ENCODE data around the gene SAMD3.

Gene SAMD3

GRCh38 chr6:130252527-130253237 is 29.9 kb upstream of the SAMD3 start:
- no peak overlapping the region for H3K27ac ChIP-seq (ENCODE audit: low read depth, low read length)
- TF ChIP-seq CTCF (IDR thresholded peaks at IDR 0.05; ENCODE audit: low read depth, low read length, poor library complexity, severe bottlenecking) (no peak), EZH2phosphoT487 (IDR thresholded peaks at IDR 0.05; ENCODE audit: borderline replicate concordance, low read length) (no peak)
- no peaks in the 10 kb centered on the region for H3K9me2 ChIP-seq (replicated peaks; ENCODE audit: control insufficient read depth, low read length)

DNA sequence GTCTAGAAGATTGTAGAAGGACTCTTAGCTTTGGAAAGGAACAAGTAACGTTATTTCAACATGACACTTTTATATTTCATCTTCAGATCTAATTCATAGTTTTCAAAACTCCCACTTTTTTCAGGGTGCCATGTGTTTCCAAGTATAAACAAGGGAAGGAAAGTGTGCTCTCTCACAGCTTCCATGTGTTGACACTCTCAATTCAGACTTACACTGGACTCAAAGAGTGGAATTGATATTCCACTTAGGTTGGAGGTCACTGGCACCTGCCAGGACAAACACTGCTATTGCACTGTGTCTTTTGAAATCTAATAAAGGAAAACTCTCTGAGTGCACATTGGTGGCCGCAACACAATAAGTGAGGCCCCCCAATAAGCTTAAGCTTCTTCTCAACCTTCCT is 22.5 kb upstream of the SAMD3 start:
- H3K79me2 ChIP-seq (ENCODE audit: control insufficient read depth, low read length) = no peaks in the 10 kb centered on the region
- H3K36me3 ChIP-seq (ENCODE audit: control insufficient read depth, low read length) = no peaks in the 10 kb centered on the region
- no peaks in the 10 kb centered on the region for H3K27me3 ChIP-seq (ENCODE audit: control insufficient read depth, low read length)
- H3K4me3 ChIP-seq (ENCODE audit: low read length) = no peak overlapping the region
- TF ChIP-seq CTCF (IDR thresholded peaks at IDR 0.05; ENCODE audit: low read depth, low read length, poor library complexity, severe bottlenecking) (no peak), EZH2phosphoT487 (IDR thresholded peaks at IDR 0.05; ENCODE audit: borderline replicate concordance, low read length) (no peak)
- no peaks in the 10 kb centered on the region for H3K9me3 ChIP-seq (ENCODE audit: control insufficient read depth, insufficient read depth, low read length)
- H3K4me2 ChIP-seq (ENCODE audit: low read length) = no peak overlapping the region
- no peaks in the 10 kb centered on the region for H3F3A ChIP-seq (ENCODE audit: control insufficient read depth, insufficient read depth)
- no peaks in the 10 kb centered on the region for H4K20me1 ChIP-seq (ENCODE audit: control insufficient read depth, insufficient read depth, low read depth, low read length)
- H3K9me2 ChIP-seq (replicated peaks; ENCODE audit: control insufficient read depth, low read length) = no peaks in the 10 kb centered on the region
- no peak overlapping the region for H3K27ac ChIP-seq (ENCODE audit: low read depth, low read length)
- H3K4me1 ChIP-seq (ENCODE audit: control insufficient read depth, low read length) = no peaks in the 10 kb centered on the region

More at GRCh38 chr6:130252527-130253237, 29.9 kb upstream of the SAMD3 start:
- H3K79me2 ChIP-seq (ENCODE audit: control insufficient read depth, low read length) = no peaks in the 10 kb centered on the region
- 0 out of 2 replicates have a peak, but pooled peaks cover 3% of the 10 kb centered on the region for H3K27me3 ChIP-seq (ENCODE audit: control insufficient read depth, low read length)
- no peak overlapping the region for H3K4me3 ChIP-seq (ENCODE audit: low read length)
- H3F3A ChIP-seq (ENCODE audit: control insufficient read depth, insufficient read depth) = no peaks in the 10 kb centered on the region
- no peaks in the 10 kb centered on the region for H4K20me1 ChIP-seq (ENCODE audit: control insufficient read depth, insufficient read depth, low read depth, low read length)
- no peak overlapping the region for H3K4me2 ChIP-seq (ENCODE audit: low read length)
- H3K4me1 ChIP-seq (ENCODE audit: control insufficient read depth, low read length) = no peaks in the 10 kb centered on the region
- H3K36me3 ChIP-seq (ENCODE audit: control insufficient read depth, low read length) = no peaks in the 10 kb centered on the region
- no peaks in the 10 kb centered on the region for H3K9me3 ChIP-seq (ENCODE audit: control insufficient read depth, insufficient read depth, low read length)

DNA sequence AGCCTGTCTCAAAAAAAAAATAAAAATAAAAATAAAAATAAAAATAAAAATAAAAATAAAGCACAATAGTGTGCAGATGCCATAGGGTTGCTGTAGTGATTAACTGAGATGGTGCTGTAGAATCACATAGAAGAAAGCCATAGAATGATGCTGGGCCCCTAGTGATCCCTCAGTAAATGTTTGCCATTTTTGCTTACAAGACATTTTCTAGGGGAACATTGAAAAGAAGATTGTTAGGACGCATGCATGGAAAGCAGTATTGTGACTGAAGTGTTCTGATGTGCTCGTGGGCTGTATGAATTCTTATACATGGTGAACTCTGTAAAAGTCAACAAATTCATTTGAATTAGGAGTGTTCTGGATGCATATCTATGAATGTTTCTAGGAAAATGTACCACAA is 22.0 kb upstream of the SAMD3 start:
- H3K9me3 ChIP-seq (ENCODE audit: control insufficient read depth, insufficient read depth, low read length) = no peaks in the 10 kb centered on the region
- no peak overlapping the region for H3K4me2 ChIP-seq (ENCODE audit: low read length)
- H3K27me3 ChIP-seq (ENCODE audit: control insufficient read depth, low read length) = no peaks in the 10 kb centered on the region
- no peaks in the 10 kb centered on the region for H4K20me1 ChIP-seq (ENCODE audit: control insufficient read depth, insufficient read depth, low read depth, low read length)
- no peaks in the 10 kb centered on the region for H3K9me2 ChIP-seq (replicated peaks; ENCODE audit: control insufficient read depth, low read length)
- H3K36me3 ChIP-seq (ENCODE audit: control insufficient read depth, low read length) = no peaks in the 10 kb centered on the region
- H3F3A ChIP-seq (ENCODE audit: control insufficient read depth, insufficient read depth) = no peaks in the 10 kb centered on the region
- H3K4me3 ChIP-seq (ENCODE audit: low read length) = no peak overlapping the region
- H3K27ac ChIP-seq (ENCODE audit: low read depth, low read length) = no peak overlapping the region
- TF ChIP-seq EZH2phosphoT487 (IDR thresholded peaks at IDR 0.05; ENCODE audit: borderline replicate concordance, low read length) = no peak
- TF ChIP-seq CTCF (IDR thresholded peaks at IDR 0.05; ENCODE audit: low read depth, low read length, poor library complexity, severe bottlenecking) = no peak
- no peaks in the 10 kb centered on the region for H3K4me1 ChIP-seq (ENCODE audit: control insufficient read depth, low read length)
- no peaks in the 10 kb centered on the region for H3K79me2 ChIP-seq (ENCODE audit: control insufficient read depth, low read length)
